GM23338 (cell line): ENCODE measurements around the gene SLAIN1. TPM values are rescaled to one million over a fixed set of nuclear protein-coding genes. Genes with fewer than 3 reads are reported as not detected.

Experiments
- ATAC-seq: fragments of 200-7000 bp; cut with Tn5 transposase; 3 replicates; pipeline ENCODE4 v1.9.1; 2020
- DNase-seq: peaks from one replicate; pipeline ENCODE4 v3.0.0-alpha.2; 2015; ENCODE audit warnings: low spot score
- H2AFZ ChIP-seq: fragments of 200-600 bp; sonication (generic); 2 replicates; pipeline ENCODE4 v1.8.0; 2016; ENCODE audit warnings: antibody characterized with exemption, mild to moderate bottlenecking, moderate library complexity
- H3F3A ChIP-seq: fragments of 200-600 bp; sonication (generic); replicated peaks from 2 replicates; pipeline ENCODE4 v1.8.0; 2017; ENCODE audit warnings: antibody characterized with exemption, mixed run types, low read depth
- H3K27ac ChIP-seq: fragments of 200-600 bp; sonication (generic); 2 replicates; pipeline ENCODE4 v1.6.1; 2016; ENCODE audit warnings: low read depth
- H3K27me3 ChIP-seq: fragments of 200-600 bp; sonication (generic); 2 replicates; pipeline ENCODE4 v1.8.0; 2016; ENCODE audit warnings: mild to moderate bottlenecking, mixed run types, moderate library complexity; ENCODE audit not compliant: insufficient read depth
- H3K36me3 ChIP-seq: fragments of 200-600 bp; sonication (generic); 2 replicates; pipeline ENCODE4 v1.8.0; 2016; ENCODE audit warnings: mild to moderate bottlenecking; ENCODE audit not compliant: insufficient read depth
- H3K4me1 ChIP-seq: fragments of 200-600 bp; sonication (generic); 2 replicates; pipeline ENCODE4 v1.8.0; 2016; ENCODE audit warnings: mild to moderate bottlenecking, moderate library complexity; ENCODE audit not compliant: insufficient read depth
- H3K4me2 ChIP-seq: fragments of 200-600 bp; sonication (generic); 2 replicates; pipeline ENCODE4 v1.7.1; 2017; ENCODE audit warnings: mixed run types
- H3K4me3 ChIP-seq: fragments of 200-600 bp; sonication (generic); 2 replicates; pipeline ENCODE4 v1.6.1; 2016; ENCODE audit warnings: mixed run types
- H3K79me2 ChIP-seq: fragments of 200-600 bp; sonication (generic); replicated peaks from 2 replicates; pipeline ENCODE4 v1.8.0; 2017; ENCODE audit warnings: mild to moderate bottlenecking; ENCODE audit not compliant: insufficient read depth
- H3K9me2 ChIP-seq: fragments of 200-600 bp; sonication (generic); 2 replicates; pipeline ENCODE4 v1.8.0; 2017; ENCODE audit not compliant: insufficient read depth
- H4K20me1 ChIP-seq: fragments of 200-600 bp; sonication (generic); replicated peaks from 2 replicates; pipeline ENCODE4 v1.8.0; 2017; ENCODE audit warnings: mild to moderate bottlenecking; ENCODE audit not compliant: insufficient read depth
- H3K27ac Mint-ChIP-seq: 2 replicates; pipeline ENCODE4 v1.8.0; 2020; ENCODE audit warnings: inconsistent platforms, mild to moderate bottlenecking, moderate library complexity, mixed read lengths
- H3K27me3 Mint-ChIP-seq: 3 replicates; pipeline ENCODE4 v1.8.0; 2022; ENCODE audit warnings: low read depth, mild to moderate bottlenecking, moderate library complexity, mixed read lengths, inconsistent platforms; ENCODE audit not compliant: insufficient read depth, poor library complexity
- H3K36me3 Mint-ChIP-seq: 3 replicates; pipeline ENCODE4 v1.8.0; 2021; ENCODE audit warnings: low read depth, mild to moderate bottlenecking, inconsistent platforms, moderate library complexity, mixed read lengths
- H3K4me1 Mint-ChIP-seq: 3 replicates; pipeline ENCODE4 v1.8.0; 2020; ENCODE audit warnings: mild to moderate bottlenecking, inconsistent platforms, mixed read lengths
- H3K4me3 Mint-ChIP-seq: 3 replicates; pipeline ENCODE4 v1.8.0; 2021; ENCODE audit warnings: moderate library complexity, mild to moderate bottlenecking, inconsistent platforms, mixed read lengths
- H3K9me3 Mint-ChIP-seq: 3 replicates; pipeline ENCODE4 v1.8.0; 2020; ENCODE audit warnings: moderate library complexity, mild to moderate bottlenecking, inconsistent platforms, mixed read lengths
- EZH2 ChIP-seq: fragments of 200-600 bp; sonication (generic); IDR thresholded peaks from one replicate; pipeline ENCODE4 v1.8.0; 2017; ENCODE audit warnings: antibody characterized with exemption, mild to moderate bottlenecking, low read depth; ENCODE audit not compliant: unreplicated experiment
- JUNB ChIP-seq: IDR thresholded peaks from one replicate; pipeline ENCODE4 v1.6.1; 2016; ENCODE audit warnings: antibody characterized with exemption; ENCODE audit not compliant: unreplicated experiment
- NANOG ChIP-seq: IDR thresholded peaks from 2 replicates; pipeline ENCODE4 v1.6.1; 2016; ENCODE audit warnings: antibody characterized with exemption, borderline replicate concordance
- REST ChIP-seq: IDR thresholded peaks from one replicate; pipeline ENCODE4 v1.6.1; 2018; ENCODE audit warnings: antibody characterized with exemption; ENCODE audit not compliant: unreplicated experiment
- ZNF331 ChIP-seq: fragments of 250-450 bp; sonication (Bioruptor Pico); IDR thresholded peaks from 2 replicates; pipeline ENCODE4 v1.5.0; 2020; ENCODE audit warnings: low read depth, mild to moderate bottlenecking, moderate library complexity
- ZNF462 ChIP-seq: fragments of 250-450 bp; sonication (Bioruptor Pico); IDR thresholded peaks from 2 replicates; pipeline ENCODE4 v1.5.0; 2020; ENCODE audit warnings: mild to moderate bottlenecking, moderate library complexity
- polyA plus RNA-seq: library from polyadenylated mRNA; unstranded; fragments of >200 nt; fragmentation: Nextera tagmentation; extraction: Ambion mirVana; gene quantifications from 2 replicates; pipeline ENCODE4 v1.2.1, GENCODE V29; 2016
- total RNA-seq: library from RNA; depleted of rRNA; stranded (reverse); fragments of >200 nt; shearing (Covaris generic); gene quantifications from 2 replicates; pipeline ENCODE4 v1.2.3, GENCODE V29; 2014

Gene SLAIN1
- total and polyA plus RNA-seq, 2 experiments from 2014 or later = 16.3 to 44.2 TPM

- Mint-ChIP-seq H3K4me1 (no peaks in the 10 kb centered on the region), H3K4me3 (no peak overlapping the region), H3K27me3 (peaks cover 2% of the 10 kb centered on the region), H3K9me3 (no peaks in the 10 kb centered on the region; the same call in 1 of the 3 replicates), H3K36me3 (no peaks in the 10 kb centered on the region), H3K27ac (no peak overlapping the region)
- Histone ChIP-seq H3K27ac (no peak overlapping the region), H3K4me3 (no peak overlapping the region), H3F3A (no peaks in the 10 kb centered on the region), H3K36me3 (no peaks in the 10 kb centered on the region), H3K27me3 (no peaks in the 10 kb centered on the region), H3K4me2 (no peak overlapping the region), H3K9me2 (peaks cover 15% of the 10 kb centered on the region), H3K4me1 (no peaks in the 10 kb centered on the region), H3K79me2 (no peaks in the 10 kb centered on the region), H4K20me1 (no peaks in the 10 kb centered on the region), H2AFZ (no peak overlapping the region)
- ATAC-seq = no peak
- DNase-seq = no peak
- TF ChIP-seq NANOG = no peak
- TF ChIP-seq JUNB = no peak
- no peak for TF ChIP-seq REST
- no peak for TF ChIP-seq ZNF462
- TF ChIP-seq EZH2 = no peak
- no peak for TF ChIP-seq ZNF331 (CRISPR knock-in tag)
Measured at GRCh38 chr13:77811381-77811780, 113.9 kb downstream of the SLAIN1 start.
